ENCODE data around the gene PTRH2.

PTRH2 gene

DNA sequence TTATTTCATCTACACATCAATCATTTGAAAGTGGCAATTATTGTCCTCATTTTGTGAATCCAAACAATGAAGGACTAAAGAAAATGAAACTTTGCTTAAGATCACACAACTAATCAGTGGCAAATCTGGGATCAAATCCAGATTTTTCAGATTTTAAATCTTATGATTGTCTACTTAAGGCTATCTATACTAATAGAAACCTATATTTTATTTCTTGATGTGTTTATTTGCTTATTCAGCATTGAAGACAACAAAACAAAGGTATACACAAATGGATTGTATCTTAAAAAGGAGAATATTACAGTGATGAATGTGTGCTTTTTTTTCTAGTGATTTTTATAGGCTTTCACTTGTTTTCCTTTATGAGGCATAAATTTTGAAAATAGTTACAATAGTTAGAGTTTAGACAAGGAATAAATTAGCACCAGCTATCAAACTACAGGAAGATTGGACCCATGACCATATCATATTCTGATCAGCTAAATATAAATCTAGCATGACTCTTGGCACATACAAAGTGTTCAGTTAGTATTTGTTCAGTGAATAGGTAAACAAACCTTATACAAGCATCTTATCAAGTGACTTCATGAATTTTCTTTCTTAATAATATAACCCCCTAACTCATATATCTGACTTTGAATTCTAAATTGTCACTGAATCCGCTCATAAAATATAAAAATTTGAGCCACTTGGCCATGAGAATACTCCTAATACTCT, 20.7 kb upstream of the PTRH2 start:
- peaks cover 2% of the 10 kb centered on the region; the same call in 1 of the 2 replicates for H3K36me3 ChIP-seq (ENCODE audit: control insufficient read depth, insufficient read depth, low read length)
- no peak for DNase-seq (ENCODE audit: extremely low read depth, insufficient read length)
- no peak overlapping the region for H3K4me3 ChIP-seq (replicated peaks; ENCODE audit: low read depth, low read length)
- TF ChIP-seq CTCF (IDR thresholded peaks at IDR 0.05; ENCODE audit: insufficient read depth, low read length, poor library complexity, severe bottlenecking), result no peak
- no peaks in the 10 kb centered on the region for H3K27me3 ChIP-seq (replicated peaks; ENCODE audit: control insufficient read depth, insufficient read depth, low read length)

- H3K36me3 ChIP-seq (ENCODE audit: control insufficient read depth, insufficient read depth, low read length), result no peaks in the 10 kb centered on the region
- DNase-seq (ENCODE audit: extremely low read depth, insufficient read length), result no peak
- no peak overlapping the region for H3K4me3 ChIP-seq (replicated peaks; ENCODE audit: low read depth, low read length)
- TF ChIP-seq CTCF (IDR thresholded peaks at IDR 0.05; ENCODE audit: insufficient read depth, low read length, poor library complexity, severe bottlenecking), result no peak
- no peaks in the 10 kb centered on the region for H3K27me3 ChIP-seq (replicated peaks; ENCODE audit: control insufficient read depth, insufficient read depth, low read length)
Observed at GRCh38 chr17:59725691-59726090, 18.5 kb upstream of the PTRH2 start.

GRCh38 chr17:59723607-59724006, 16.4 kb upstream of the PTRH2 start:
- DNase-seq (ENCODE audit: extremely low read depth, insufficient read length), result no peak
- no peak for TF ChIP-seq CTCF (IDR thresholded peaks at IDR 0.05; ENCODE audit: insufficient read depth, low read length, poor library complexity, severe bottlenecking)

GRCh38 chr17:59723041-59723440, 15.8 kb upstream of the PTRH2 start:
- H3K27me3 ChIP-seq (replicated peaks; ENCODE audit: control insufficient read depth, insufficient read depth, low read length), result no peaks in the 10 kb centered on the region
- DNase-seq (ENCODE audit: extremely low read depth, insufficient read length), result no peak
- no peak overlapping the region for H3K4me3 ChIP-seq (replicated peaks; ENCODE audit: low read depth, low read length)
- TF ChIP-seq CTCF (IDR thresholded peaks at IDR 0.05; ENCODE audit: insufficient read depth, low read length, poor library complexity, severe bottlenecking), result no peak
- no peaks in the 10 kb centered on the region for H3K36me3 ChIP-seq (ENCODE audit: control insufficient read depth, insufficient read depth, low read length)

More at GRCh38 chr17:59723607-59724006, 16.4 kb upstream of the PTRH2 start:
- Histone ChIP-seq H3K4me3 (replicated peaks; ENCODE audit: low read depth, low read length) (no peak overlapping the region), H3K36me3 (ENCODE audit: control insufficient read depth, insufficient read depth, low read length) (no peaks in the 10 kb centered on the region), H3K27me3 (replicated peaks; ENCODE audit: control insufficient read depth, insufficient read depth, low read length) (no peaks in the 10 kb centered on the region)

DNA sequence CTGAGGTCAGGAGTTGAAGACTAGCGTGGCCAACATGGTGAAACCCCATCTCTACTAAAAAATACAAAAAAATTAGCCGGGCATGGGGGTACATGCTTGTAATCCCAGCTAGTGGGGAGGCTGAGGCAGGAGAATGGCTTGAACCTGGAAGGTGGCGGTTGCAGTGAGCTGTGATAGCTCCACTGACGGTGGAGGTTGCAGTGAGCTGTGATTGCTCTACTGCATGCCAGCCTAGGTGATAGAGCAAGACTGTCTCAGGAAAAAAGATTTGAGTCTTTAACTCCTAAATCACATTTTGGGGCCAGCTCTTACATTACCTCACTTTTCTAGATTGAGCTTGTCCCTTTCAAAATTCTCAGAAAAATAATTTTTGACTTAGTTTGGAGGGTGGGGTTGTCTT, 15.4 kb upstream of the PTRH2 start:
- no peak for TF ChIP-seq CTCF (IDR thresholded peaks at IDR 0.05; ENCODE audit: insufficient read depth, low read length, poor library complexity, severe bottlenecking)
- no peak for DNase-seq (ENCODE audit: extremely low read depth, insufficient read length)
- Histone ChIP-seq H3K27me3 (replicated peaks; ENCODE audit: control insufficient read depth, insufficient read depth, low read length) (no peaks in the 10 kb centered on the region), H3K36me3 (ENCODE audit: control insufficient read depth, insufficient read depth, low read length) (no peaks in the 10 kb centered on the region), H3K4me3 (replicated peaks; ENCODE audit: low read depth, low read length) (no peak overlapping the region)

DNA sequence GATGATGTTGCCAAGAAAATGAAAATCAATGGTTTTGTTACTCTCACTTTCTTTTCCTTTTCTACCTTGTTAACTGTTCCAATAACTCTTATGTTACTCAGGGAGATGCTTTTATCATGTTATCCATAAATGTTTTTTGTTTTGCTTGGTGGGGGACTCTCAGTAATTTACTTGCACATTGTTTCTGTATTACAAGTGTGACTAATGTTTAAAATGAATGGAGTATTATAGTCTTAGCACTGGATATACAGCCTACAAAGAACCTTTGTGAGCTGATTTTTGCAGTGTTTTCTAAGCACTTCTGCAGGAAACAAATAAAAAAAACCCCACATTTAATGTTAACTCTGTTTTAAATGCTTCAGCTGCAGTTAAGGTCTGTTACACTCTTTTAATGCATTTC, 12.3 kb upstream of the PTRH2 start:
- H3K27me3 ChIP-seq (replicated peaks; ENCODE audit: control insufficient read depth, insufficient read depth, low read length), result no peaks in the 10 kb centered on the region
- no peaks in the 10 kb centered on the region for H3K36me3 ChIP-seq (ENCODE audit: control insufficient read depth, insufficient read depth, low read length)
- no peak for TF ChIP-seq CTCF (IDR thresholded peaks at IDR 0.05; ENCODE audit: insufficient read depth, low read length, poor library complexity, severe bottlenecking)
- no peak for DNase-seq (ENCODE audit: extremely low read depth, insufficient read length)
- H3K4me3 ChIP-seq (replicated peaks; ENCODE audit: low read depth, low read length), result no peak overlapping the region

All from GM06990 (cell line).